Activated T-helper 17 cell treated with anti-CD3 and anti-CD28 coated beads, Interleukin-2, amount 50 U/mL, for 72 hours (primary cell): ENCODE results near the gene ACSS3. TPM values are rescaled to one million over a fixed set of nuclear protein-coding genes. Genes with fewer than 3 reads are reported as not detected.
"Not testable (repeated sequence)": the region's sequence is repeated elsewhere in the genome, so short reads cannot be mapped to it uniquely, and the experiment has no call there.

Experiments
- ATAC-seq: fragments of 150-1000 bp; cut with Tn5 transposase; replicated peaks from 2 replicates; pipeline ENCODE4 v1.10.0; 2021; ENCODE audit warnings: mild to moderate bottlenecking, moderate library complexity
- H3K27ac Mint-ChIP-seq: one replicate; pipeline ENCODE4 v1.8.0; 2022; ENCODE audit warnings: mixed read lengths
- H3K27me3 Mint-ChIP-seq: one replicate; pipeline ENCODE4 v1.8.0; 2022; ENCODE audit warnings: mixed read lengths
- H3K36me3 Mint-ChIP-seq: one replicate; pipeline ENCODE4 v1.8.0; 2022; ENCODE audit warnings: low read depth, mild to moderate bottlenecking, mixed read lengths
- H3K4me1 Mint-ChIP-seq: one replicate; pipeline ENCODE4 v1.8.0; 2022; ENCODE audit warnings: mixed read lengths
- H3K4me3 Mint-ChIP-seq: one replicate; pipeline ENCODE4 v1.8.0; 2022; ENCODE audit warnings: mild to moderate bottlenecking, mixed read lengths
- H3K9me3 Mint-ChIP-seq: one replicate; pipeline ENCODE4 v1.8.0; 2022; ENCODE audit warnings: mixed read lengths
- total RNA-seq, 2 donors: library from RNA; stranded (reverse); gene quantifications; one replicate each; pipeline ENCODE4 v1.2.3, GENCODE V29; 2022

The ACSS3 gene
- total RNA-seq, 2 donors from 2014 or later, result not detected

GRCh38 chr12:81209012-81209411 is 131.1 kb downstream of the ACSS3 start:
- no peak for ATAC-seq
- peaks cover 8% of the 10 kb centered on the region for H3K9me3 Mint-ChIP-seq
- H3K27ac Mint-ChIP-seq, result no peak overlapping the region
- no peak overlapping the region for H3K4me3 Mint-ChIP-seq
- no peaks in the 10 kb centered on the region for H3K27me3 Mint-ChIP-seq
- no peaks in the 10 kb centered on the region for H3K4me1 Mint-ChIP-seq
- H3K36me3 Mint-ChIP-seq, result no peaks in the 10 kb centered on the region

DNA sequence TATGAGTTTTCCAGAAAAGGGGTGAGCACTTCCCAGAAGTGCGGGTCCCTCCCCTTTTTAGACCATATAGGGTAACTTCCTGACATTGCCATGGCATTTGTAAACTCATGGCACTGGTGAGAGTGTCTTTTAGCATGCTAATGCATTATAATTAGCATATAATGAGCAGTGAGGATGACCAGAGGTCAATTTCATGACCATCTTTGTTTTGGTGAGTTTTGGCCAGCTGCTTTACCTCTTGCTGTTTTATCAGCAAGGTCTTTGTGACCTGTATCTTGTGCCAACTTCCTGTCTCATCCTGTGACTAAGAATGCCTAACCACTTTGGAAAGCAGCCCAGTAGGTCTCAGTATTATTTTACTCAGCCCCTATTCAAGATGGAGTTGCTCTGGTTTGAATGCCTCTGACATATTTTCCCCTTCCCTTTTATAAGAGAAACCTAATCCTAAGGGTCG is 131.9 kb downstream of the ACSS3 start:
- not testable (repeated sequence) for H3K4me3 Mint-ChIP-seq, ATAC-seq, H3K9me3 Mint-ChIP-seq, H3K36me3 Mint-ChIP-seq, H3K4me1 Mint-ChIP-seq, H3K27me3 Mint-ChIP-seq, H3K27ac Mint-ChIP-seq

- Mint-ChIP-seq H3K36me3 (no peaks in the 10 kb centered on the region), H3K9me3 (peaks cover 8% of the 10 kb centered on the region), H3K4me1 (no peaks in the 10 kb centered on the region), H3K4me3 (no peak overlapping the region), H3K27ac (no peak overlapping the region), H3K27me3 (no peaks in the 10 kb centered on the region)
- ATAC-seq, result no peak
These were observed 133.4 kb downstream of the ACSS3 start for GRCh38 chr12:81211306-81211705.

DNA sequence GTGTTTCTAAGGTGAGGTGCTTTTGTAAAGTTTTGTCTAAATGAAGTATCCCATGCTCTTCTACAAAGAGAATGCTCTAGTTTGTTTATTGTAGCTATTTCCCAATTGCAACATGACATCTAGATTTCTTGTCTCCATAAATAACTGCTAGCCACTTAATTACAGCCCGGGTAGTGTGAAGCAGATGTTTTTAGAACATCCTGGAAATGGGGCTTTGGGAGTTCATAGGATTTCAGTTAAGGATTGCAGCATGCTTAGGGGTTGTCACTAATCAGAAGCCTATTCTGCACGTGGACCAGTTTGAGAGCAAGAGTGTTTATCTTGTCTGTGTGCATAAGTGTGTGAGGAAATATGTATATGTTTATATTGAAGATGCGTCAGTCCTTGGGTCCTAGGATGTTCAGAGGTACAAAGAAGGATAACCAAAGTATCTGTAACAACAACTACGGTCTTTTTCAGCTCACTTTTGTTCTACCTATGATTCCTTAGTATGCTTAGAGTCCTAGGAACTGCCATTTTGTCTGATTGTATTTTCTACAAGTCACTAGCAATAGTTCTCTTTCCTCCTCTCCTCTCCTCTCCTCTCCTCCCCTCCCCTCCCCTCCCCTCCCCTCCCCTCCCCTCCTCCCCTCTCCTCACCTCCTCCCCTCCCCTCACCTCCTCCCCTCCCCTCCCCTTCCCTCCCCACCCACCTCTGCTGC is 135.3 kb downstream of the ACSS3 start:
- H3K9me3 Mint-ChIP-seq, result peaks cover 8% of the 10 kb centered on the region
- H3K36me3 Mint-ChIP-seq, result no peaks in the 10 kb centered on the region
- ATAC-seq, result no peak
- no peaks in the 10 kb centered on the region for H3K27me3 Mint-ChIP-seq
- H3K4me1 Mint-ChIP-seq, result no peaks in the 10 kb centered on the region
- H3K4me3 Mint-ChIP-seq, result no peak overlapping the region
- H3K27ac Mint-ChIP-seq, result no peak overlapping the region

DNA sequence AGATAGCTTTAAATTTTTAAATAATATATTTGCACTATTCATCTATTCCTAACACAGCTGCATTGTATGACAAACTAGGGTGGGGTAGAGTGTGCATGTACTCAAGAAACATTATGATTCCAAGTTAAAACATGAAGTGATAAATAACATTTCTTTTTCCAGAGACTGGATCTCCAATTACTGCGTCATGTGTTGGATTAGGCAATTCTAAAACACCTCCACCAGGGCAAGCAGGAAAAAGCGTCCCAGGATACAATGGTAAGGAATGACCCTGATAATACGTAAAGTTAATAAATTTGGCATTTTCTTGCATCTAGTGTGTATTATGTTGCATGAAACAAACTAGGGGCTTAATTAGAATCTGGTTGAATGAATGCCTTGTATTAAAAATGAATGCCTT is 138.9 kb downstream of the ACSS3 start:
- ATAC-seq, result no peak
- Mint-ChIP-seq H3K4me3 (no peak overlapping the region), H3K27me3 (no peaks in the 10 kb centered on the region), H3K27ac (no peak overlapping the region), H3K9me3 (peaks cover 3% of the 10 kb centered on the region), H3K4me1 (no peaks in the 10 kb centered on the region), H3K36me3 (no peaks in the 10 kb centered on the region)

DNA sequence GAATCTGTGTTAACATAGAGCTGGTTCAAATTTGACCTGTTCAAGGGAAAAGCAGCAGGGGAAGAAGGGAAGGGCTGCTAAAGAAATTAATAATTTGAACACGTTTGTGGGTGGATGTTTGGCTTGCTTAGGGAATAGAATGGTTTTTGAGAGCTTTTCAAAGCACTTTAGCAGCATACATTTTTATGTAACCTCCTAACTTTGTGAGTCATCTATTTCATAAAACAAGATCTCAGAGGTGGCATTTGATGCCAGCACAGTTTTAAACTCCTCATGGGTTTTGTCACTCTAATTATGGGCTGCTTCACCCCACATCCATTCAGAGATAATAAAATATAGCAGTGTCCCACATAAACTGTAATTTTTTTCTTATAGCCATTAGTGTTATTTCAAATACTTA is 143.8 kb downstream of the ACSS3 start:
- H3K27me3 Mint-ChIP-seq, result no peaks in the 10 kb centered on the region
- peaks cover 9% of the 10 kb centered on the region for H3K9me3 Mint-ChIP-seq
- H3K4me1 Mint-ChIP-seq, result no peaks in the 10 kb centered on the region
- no peak overlapping the region for H3K27ac Mint-ChIP-seq
- H3K4me3 Mint-ChIP-seq, result no peak overlapping the region
- ATAC-seq, result no peak
- no peaks in the 10 kb centered on the region for H3K36me3 Mint-ChIP-seq

DNA sequence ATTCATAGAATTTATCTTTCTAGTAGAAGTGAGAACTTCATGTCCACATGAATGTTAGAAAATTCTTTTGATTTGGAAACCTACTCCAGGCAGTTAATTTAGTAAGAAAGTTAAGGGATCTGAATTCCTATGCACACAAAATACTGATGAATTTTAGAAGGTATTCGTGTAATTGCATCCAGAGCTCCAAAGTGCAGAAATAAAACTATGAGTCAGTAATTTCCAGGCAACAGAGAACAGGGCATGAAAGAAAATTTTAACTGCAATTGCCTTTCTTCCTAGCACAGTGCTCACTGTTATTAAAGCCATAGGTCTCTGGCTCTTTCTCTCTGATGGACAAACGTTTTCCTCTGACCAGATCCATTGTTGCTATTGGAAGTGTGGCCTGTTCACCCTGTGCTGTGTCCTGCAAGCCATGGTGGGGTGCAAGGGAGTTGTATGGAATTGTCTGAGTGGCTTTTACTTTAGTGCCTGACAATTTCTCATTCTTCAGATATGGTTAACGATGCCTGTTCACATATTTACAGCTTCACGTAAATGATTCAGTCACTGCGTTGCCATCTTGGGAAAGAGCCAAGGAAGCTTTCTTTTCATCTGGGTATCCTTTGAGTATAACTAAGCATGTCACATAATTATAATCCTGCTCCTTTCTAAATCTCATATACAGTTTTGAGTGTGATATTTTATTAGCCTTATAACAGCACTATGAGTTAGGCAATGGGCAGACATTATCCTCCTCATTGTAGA is 145.1 kb downstream of the ACSS3 start:
- Mint-ChIP-seq H3K27me3 (no peaks in the 10 kb centered on the region), H3K9me3 (peaks cover 9% of the 10 kb centered on the region), H3K27ac (no peak overlapping the region), H3K4me1 (no peaks in the 10 kb centered on the region), H3K4me3 (no peak overlapping the region), H3K36me3 (no peaks in the 10 kb centered on the region)
- ATAC-seq, result no peak

DNA sequence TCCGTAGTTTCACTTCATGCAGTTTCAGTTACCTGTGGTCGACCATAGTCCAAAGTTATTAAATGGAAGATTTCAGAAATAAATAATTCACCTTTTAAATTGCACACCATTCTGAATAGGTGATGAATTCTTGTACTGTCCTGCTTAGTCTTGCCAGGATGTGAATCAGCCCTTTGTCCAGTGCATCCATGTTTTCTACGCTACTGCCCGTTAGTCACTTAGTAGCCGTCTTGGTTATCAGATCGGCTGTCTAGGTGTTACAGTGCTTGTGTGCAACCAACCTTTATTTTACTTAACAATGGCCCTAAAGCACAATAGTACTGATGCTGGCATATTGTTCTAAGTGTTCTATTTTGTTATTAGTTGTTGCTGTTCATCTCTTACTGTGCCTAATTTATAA is 146.7 kb downstream of the ACSS3 start:
- Mint-ChIP-seq H3K27ac (no peak overlapping the region), H3K36me3 (no peaks in the 10 kb centered on the region), H3K4me3 (no peak overlapping the region), H3K27me3 (no peaks in the 10 kb centered on the region), H3K4me1 (no peaks in the 10 kb centered on the region), H3K9me3 (peaks cover 9% of the 10 kb centered on the region)
- ATAC-seq, result no peak

DNA sequence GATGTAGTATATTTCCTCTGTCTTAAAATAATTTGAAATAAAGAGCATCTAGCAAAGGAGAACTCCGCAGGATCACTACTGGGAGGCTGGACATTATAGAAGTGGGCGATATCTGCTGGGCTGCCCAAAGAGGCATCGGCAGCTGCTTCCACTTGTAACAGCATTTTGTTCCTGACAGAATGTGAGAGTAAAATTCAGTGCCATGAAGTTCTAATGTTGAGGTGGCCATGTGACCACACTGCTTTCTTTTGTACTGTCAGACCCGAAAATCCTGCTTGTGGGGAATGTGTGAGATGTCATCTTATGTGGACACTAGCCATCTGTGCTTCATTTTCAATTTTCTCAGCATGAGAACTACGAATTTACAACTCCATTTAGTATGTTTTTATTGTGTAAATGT is 151.9 kb downstream of the ACSS3 start:
- H3K4me1 Mint-ChIP-seq, result no peaks in the 10 kb centered on the region
- no peak overlapping the region for H3K27ac Mint-ChIP-seq
- no peak for ATAC-seq
- H3K36me3 Mint-ChIP-seq, result no peaks in the 10 kb centered on the region
- no peak overlapping the region for H3K4me3 Mint-ChIP-seq
- no peaks in the 10 kb centered on the region for H3K27me3 Mint-ChIP-seq
- H3K9me3 Mint-ChIP-seq, result peaks cover 9% of the 10 kb centered on the region

- H3K4me3 Mint-ChIP-seq, result no peak overlapping the region
- H3K27me3 Mint-ChIP-seq, result no peaks in the 10 kb centered on the region
- H3K27ac Mint-ChIP-seq, result no peak overlapping the region
- no peaks in the 10 kb centered on the region for H3K4me1 Mint-ChIP-seq
- ATAC-seq, result no peak
- peaks cover 4% of the 10 kb centered on the region for H3K9me3 Mint-ChIP-seq
- H3K36me3 Mint-ChIP-seq, result no peaks in the 10 kb centered on the region
These were observed 153.9 kb downstream of the ACSS3 start for GRCh38 chr12:81231574-81232368.

DNA sequence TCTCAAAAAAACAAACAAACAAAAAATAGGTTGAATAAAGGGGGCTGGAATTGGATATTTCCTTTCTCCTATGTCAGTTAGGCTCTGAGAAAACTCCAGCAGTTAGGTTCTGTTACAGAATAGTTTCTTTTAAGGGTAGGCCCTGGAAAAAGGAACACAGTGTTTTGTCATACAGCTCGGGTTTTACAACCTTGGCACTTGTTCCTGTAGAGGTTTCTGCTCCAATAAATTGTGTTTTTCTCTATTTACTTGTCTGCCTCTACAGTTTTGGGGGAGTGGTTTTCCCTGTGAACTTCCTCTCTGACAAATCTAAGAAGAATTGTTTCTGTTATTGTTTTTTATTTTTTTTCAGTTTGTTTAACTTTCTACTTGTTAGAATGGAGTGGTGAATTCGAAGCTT is 167.6 kb downstream of the ACSS3 start:
- Mint-ChIP-seq H3K4me3 (no peak overlapping the region), H3K4me1 (no peaks in the 10 kb centered on the region), H3K27me3 (no peaks in the 10 kb centered on the region), H3K9me3 (peaks cover 10% of the 10 kb centered on the region), H3K27ac (no peak overlapping the region), H3K36me3 (no peaks in the 10 kb centered on the region)
- ATAC-seq, result no peak

- Mint-ChIP-seq H3K36me3 (no peaks in the 10 kb centered on the region), H3K27me3 (no peaks in the 10 kb centered on the region), H3K4me3 (no peak overlapping the region), H3K27ac (no peak overlapping the region), H3K4me1 (no peaks in the 10 kb centered on the region), H3K9me3 (peaks cover 10% of the 10 kb centered on the region)
- no peak for ATAC-seq
These were observed 168.2 kb downstream of the ACSS3 start for GRCh38 chr12:81245907-81246570.

DNA sequence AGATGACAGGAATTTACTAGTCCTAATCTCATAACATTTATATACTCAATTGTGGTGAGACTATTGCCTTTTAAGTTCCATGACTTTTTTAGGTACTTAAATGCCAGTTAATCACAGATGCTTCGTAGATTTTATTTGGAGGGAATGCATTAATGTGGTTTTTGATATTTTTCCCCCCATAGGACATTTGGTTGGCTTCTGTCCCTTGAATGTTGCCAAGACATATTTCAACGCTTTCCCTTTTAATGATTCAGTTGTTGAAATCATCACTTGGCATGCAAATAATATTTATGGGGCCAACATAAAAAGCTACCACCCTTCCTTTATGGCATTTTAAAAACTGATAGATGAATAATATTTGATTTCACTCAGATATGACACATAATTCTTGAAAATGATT is 172.1 kb downstream of the ACSS3 start:
- Mint-ChIP-seq H3K36me3 (no peaks in the 10 kb centered on the region), H3K9me3 (peaks cover 12% of the 10 kb centered on the region), H3K27ac (no peak overlapping the region), H3K4me3 (no peak overlapping the region), H3K4me1 (no peaks in the 10 kb centered on the region), H3K27me3 (no peaks in the 10 kb centered on the region)
- ATAC-seq, result no peak

DNA sequence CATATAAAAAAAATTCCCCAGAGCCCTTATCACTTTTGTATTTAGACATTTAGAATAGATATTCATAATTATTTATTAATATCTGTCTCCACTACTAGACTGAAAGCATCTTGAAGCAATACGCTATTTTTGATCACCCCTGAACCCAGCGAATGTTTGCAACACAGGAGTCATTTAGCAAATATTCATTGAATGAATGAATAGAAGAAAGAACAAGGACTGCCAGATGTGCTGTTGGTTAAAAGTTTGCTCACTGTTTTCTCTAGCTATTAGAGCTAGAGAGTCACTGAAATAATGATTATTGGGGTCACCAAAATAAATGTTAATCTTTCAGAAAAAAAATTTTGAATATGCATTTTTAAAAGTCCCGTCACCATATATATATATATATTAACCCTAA is 174.3 kb downstream of the ACSS3 start:
- Mint-ChIP-seq H3K4me3 (no peak overlapping the region), H3K9me3 (peaks cover 11% of the 10 kb centered on the region), H3K4me1 (no peaks in the 10 kb centered on the region), H3K27me3 (no peaks in the 10 kb centered on the region), H3K36me3 (no peaks in the 10 kb centered on the region), H3K27ac (no peak overlapping the region)
- ATAC-seq, result no peak
